Activated CD8-positive, alpha-beta T cell treated with anti-CD3 and anti-CD28 coated beads for 36 hours (primary cell): Measurements from ENCODE around the gene OR2G2. TPM values are rescaled to one million over a fixed set of nuclear protein-coding genes. Genes with fewer than 3 reads are reported as not detected.
A peak's percentile ranks its signal among the peaks of the same experiment; 100 is the strongest.

Experiments
- ATAC-seq: fragments of 200-7000 bp; cut with Tn5 transposase; one replicate; pipeline ENCODE4 v1.10.0; 2021; ENCODE audit warnings: mild to moderate bottlenecking, moderate library complexity
- CTCF ChIA-PET: fragments of 350-600 bp; sonication (Branson Sonifier 250); formaldehyde crosslinking; loops from one replicate; lab custom pipeline; 2021; ENCODE audit warnings: antibody characterized with exemption; lab: Charles Lee
- POLR2A ChIA-PET: fragments of 350-600 bp; sonication (Branson Sonifier 250); formaldehyde crosslinking; loops from one replicate; lab custom pipeline; 2021; ENCODE audit warnings: antibody characterized with exemption; lab: Charles Lee
- DNase-seq: peaks from one replicate; pipeline ENCODE4 v3.0.0-alpha.2; 2020
- H3K27ac Mint-ChIP-seq: one replicate; pipeline ENCODE4 v1.8.0; 2021; ENCODE audit warnings: mild to moderate bottlenecking, mixed read lengths
- H3K27me3 Mint-ChIP-seq: one replicate; pipeline ENCODE4 v1.8.0; 2021; ENCODE audit warnings: mixed read lengths
- H3K36me3 Mint-ChIP-seq: one replicate; pipeline ENCODE4 v1.8.0; 2021; ENCODE audit warnings: low read depth, mixed read lengths
- H3K4me1 Mint-ChIP-seq: one replicate; pipeline ENCODE4 v1.8.0; 2021; ENCODE audit warnings: low read depth, mixed read lengths
- H3K4me3 Mint-ChIP-seq: one replicate; pipeline ENCODE4 v1.8.0; 2021; ENCODE audit warnings: mild to moderate bottlenecking, moderate library complexity, mixed read lengths
- H3K9me3 Mint-ChIP-seq: one replicate; pipeline ENCODE4 v1.8.0; 2021; ENCODE audit warnings: mixed read lengths
- intact Hi-C: fragments of 100-400 bp; cut with micrococcal nuclease; formaldehyde crosslinking; loops from one replicate; pipeline ENCODE4 v1.10.0; 2022
- total RNA-seq, 2 experiments: library from RNA; stranded (reverse); gene quantifications; one replicate each; pipeline ENCODE4 v1.2.3, GENCODE V29; 2021
- TF ChIP-seq, protein P1 (sequence below): fragments of 200-600 bp; IDR thresholded peaks from one replicate; pipeline ENCODE4 v1.8.0; 2022; ENCODE audit warnings: antibody characterized with exemption, mild to moderate bottlenecking

OR2G2 gene
- total RNA-seq, 2 experiments from 2014 or later, result not detected

DNA sequence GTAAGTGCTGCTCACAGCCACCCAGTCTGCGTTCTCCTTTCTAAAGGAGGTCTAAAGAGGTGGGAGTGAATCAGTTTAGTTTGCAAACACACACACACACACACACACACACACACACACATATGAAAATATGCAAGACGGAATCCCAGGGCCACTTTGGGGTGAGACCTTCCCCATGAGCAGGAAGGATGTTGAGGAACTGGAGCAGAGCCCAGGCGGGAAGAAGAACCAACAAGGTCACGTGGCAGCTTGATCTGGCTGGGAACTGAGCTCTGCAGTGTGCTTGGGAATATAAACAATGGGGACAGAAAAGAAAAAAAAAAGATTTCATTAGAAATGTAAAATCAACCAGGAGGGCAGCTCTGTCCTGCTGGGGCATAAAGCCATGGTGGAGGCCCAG, 49.9 kb downstream of the OR2G2 start:
- ATAC-seq (no peak), DNase-seq (no peak)
- Mint-ChIP-seq H3K27ac (no peak overlapping the region), H3K27me3 (peaks cover 28% of the 10 kb centered on the region), H3K36me3 (no peaks in the 10 kb centered on the region), H3K9me3 (no peaks in the 10 kb centered on the region), H3K4me3 (no peak overlapping the region), H3K4me1 (peaks cover 2% of the 10 kb centered on the region)
- intact Hi-C loops, result no loop called here
- TF ChIP-seq, protein P1, sequence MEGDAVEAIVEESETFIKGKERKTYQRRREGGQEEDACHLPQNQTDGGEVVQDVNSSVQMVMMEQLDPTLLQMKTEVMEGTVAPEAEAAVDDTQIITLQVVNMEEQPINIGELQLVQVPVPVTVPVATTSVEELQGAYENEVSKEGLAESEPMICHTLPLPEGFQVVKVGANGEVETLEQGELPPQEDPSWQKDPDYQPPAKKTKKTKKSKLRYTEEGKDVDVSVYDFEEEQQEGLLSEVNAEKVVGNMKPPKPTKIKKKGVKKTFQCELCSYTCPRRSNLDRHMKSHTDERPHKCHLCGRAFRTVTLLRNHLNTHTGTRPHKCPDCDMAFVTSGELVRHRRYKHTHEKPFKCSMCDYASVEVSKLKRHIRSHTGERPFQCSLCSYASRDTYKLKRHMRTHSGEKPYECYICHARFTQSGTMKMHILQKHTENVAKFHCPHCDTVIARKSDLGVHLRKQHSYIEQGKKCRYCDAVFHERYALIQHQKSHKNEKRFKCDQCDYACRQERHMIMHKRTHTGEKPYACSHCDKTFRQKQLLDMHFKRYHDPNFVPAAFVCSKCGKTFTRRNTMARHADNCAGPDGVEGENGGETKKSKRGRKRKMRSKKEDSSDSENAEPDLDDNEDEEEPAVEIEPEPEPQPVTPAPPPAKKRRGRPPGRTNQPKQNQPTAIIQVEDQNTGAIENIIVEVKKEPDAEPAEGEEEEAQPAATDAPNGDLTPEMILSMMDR, result no peak
- CTCF ChIA-PET, result no interaction called here
- POLR2A ChIA-PET, result no interaction called here

DNA sequence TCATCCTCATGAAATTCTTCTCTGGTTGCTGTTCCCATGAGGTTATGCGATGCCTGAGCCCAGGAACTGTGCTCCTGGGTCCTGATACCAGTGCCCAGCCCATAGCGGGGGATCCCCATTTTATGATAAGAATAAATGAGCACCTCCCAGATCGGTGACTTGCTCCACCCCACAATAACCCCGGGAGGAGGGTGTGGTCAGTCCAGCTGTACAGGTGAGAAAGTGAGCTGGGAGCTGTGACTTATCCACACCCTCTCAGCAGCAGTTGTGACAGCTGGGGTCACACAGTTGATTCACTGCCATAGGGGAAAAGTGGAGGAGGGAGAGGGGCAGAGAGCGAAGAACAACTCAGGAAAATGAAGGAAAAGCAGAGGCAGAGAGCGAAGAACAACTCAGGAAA, 50.6 kb downstream of the OR2G2 start:
- Mint-ChIP-seq H3K27me3 (peaks cover 28% of the 10 kb centered on the region), H3K36me3 (no peaks in the 10 kb centered on the region), H3K4me3 (peak overlapping the region; percentile 7), H3K9me3 (no peaks in the 10 kb centered on the region), H3K4me1 (peaks cover 2% of the 10 kb centered on the region), H3K27ac (no peak overlapping the region)
- ATAC-seq (no peak), DNase-seq (no peak)
- ChIA-PET CTCF (no interaction called here), POLR2A (no interaction called here)
- intact Hi-C loops, result no loop called here
- TF ChIP-seq, protein P1, result no peak

Other genes with a start within 250 kb of the OR2G2 start
- 1 to 10 TPM; 3.2 to 3.6 TPM for gene NLRP3, start 172.2 kb upstream of the OR2G2 start, total RNA-seq
- not detected for gene OR2B11, start 130.3 kb upstream of the OR2G2 start, total RNA-seq
- gene OR2C3, start 51.9 kb upstream of the OR2G2 start, total RNA-seq, result under 1 TPM in 1 of 2 experiments, not detected in 1; 0.02 TPM
- gene GCSAML, start 39.2 kb upstream of the OR2G2 start, total RNA-seq, result under 1 TPM; 0.16 to 0.27 TPM
- gene OR2G3, start 17.2 kb downstream of the OR2G2 start, total RNA-seq, result not detected
- not detected for gene OR13G1, start 91.4 kb downstream of the OR2G2 start, total RNA-seq
- gene OR6F1, start 128.3 kb downstream of the OR2G2 start, total RNA-seq, result not detected
- gene OR14K1, start 150.3 kb downstream of the OR2G2 start, total RNA-seq, result not detected
- gene OR14A2, start 159.8 kb downstream of the OR2G2 start, total RNA-seq, result not detected
- not detected for gene OR1C1, start 172.2 kb downstream of the OR2G2 start, total RNA-seq
- gene OR14A16, start 235.8 kb downstream of the OR2G2 start, total RNA-seq, result not detected